ELR (cell line): ENCODE data around the gene KDM2B.
"Not testable (repeated sequence)": the region's sequence is repeated elsewhere in the genome, so short reads cannot be mapped to it uniquely, and the experiment has no call there.

ENCODE experiments used
- DNase-seq: peaks from one replicate; pipeline ENCODE4 v3.0.0-alpha.2; 2015; ENCODE audit warnings: low read depth

Gene KDM2B

DNA sequence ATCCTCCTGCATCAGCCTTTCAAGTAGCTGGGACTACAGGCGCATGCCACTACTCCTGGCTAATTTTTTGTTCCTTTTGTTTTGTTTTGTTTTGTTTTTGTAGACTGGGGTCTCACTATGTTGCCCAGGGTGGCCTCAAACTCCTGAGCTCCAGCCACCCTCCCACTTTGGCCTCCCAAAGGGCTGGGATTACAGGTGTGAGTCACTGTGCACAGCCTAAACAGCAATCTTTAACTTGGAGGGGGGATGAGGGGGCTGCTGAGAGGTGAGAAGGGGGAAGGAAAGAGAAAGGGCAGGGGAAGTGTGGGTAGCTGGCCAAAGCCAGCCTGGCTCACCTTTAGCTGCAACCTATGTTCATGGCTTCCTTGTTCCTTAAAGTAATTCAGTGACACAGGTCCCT is 77.4 kb downstream of the KDM2B start:
- no peak for DNase-seq

DNA sequence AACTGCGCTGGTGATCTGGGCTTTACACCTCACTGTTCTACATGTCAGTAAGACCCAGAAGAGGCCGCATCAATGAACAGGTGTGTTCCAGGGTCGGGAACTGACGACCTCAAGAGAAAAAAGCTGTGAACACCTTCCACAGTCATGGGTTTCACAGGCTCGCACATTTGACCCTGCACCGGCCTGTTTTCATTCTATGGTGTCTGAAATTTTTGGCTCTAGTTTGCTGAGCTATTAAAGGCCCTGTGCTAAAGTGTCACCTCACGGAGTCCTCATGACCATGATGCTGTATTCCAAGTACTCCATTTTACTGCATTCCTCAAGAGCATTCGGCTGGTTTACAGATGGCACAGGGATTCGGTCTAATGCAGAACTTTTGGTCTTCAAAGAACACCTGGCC is 78.9 kb downstream of the KDM2B start:
- no peak for DNase-seq

GRCh38 chr12:121499929-121500793 is 80.7 kb downstream of the KDM2B start:
- peak; percentile 72 for DNase-seq

DNA sequence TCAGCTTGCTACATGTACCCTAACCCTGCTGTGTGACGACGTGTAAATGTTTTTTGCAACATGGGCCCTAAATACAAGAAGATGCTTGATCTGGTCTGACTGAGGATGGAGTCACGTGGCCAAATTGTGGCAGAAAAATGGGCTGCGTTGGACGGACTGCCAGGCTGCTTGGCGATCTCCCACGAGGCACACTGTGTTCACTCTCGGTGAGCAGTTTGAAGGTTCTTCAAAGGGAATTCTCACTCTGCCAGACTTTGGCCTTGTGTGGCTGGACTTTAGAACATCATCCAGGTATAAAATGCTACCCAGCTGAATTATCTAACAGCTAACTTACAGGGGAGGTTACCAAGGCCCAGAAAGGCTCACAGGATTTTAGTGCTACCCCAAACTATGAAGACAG is 85.1 kb downstream of the KDM2B start:
- DNase-seq: no peak

DNA sequence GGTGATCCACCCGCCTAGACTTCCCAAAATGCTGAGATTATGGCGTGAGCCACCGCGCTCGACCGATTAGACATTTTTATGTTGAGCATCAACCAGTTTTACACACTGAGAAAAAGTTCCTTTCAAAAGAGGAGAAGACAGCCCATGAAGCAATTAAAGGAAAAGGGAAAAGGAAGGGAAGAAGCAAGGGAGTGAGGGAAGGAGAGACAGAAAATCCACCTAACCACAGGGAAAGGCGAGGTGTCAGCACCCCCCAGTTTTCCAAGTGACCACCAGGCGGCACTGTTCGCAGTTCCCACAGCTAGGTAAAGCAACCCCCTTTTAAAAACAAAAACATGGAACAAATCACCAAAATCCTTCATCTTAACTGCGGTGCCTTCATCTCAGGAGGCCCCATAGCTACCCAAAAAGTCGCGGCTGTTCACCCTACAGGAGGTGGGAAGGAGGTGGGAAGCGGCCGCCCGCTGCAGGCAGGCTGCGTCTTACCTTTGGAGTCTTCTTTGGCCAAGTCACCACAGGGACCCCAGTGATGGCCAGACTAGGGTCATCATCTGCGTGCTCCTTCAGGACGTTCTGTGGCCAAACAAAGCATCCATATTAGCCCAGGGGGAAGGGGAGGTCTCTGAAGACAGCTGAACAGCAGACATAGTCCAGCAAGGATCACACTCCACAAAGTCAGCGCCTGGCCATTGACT is 86.6 kb downstream of the KDM2B start:
- DNase-seq: peak; percentile 54

GRCh38 chr12:121490401-121491281 is 90.2 kb downstream of the KDM2B start:
- no peak for DNase-seq

GRCh38 chr12:121489874-121490273 is 90.9 kb downstream of the KDM2B start:
- no peak for DNase-seq

- no peak for DNase-seq
Observed at GRCh38 chr12:121484967-121485366, 95.9 kb downstream of the KDM2B start.

DNA sequence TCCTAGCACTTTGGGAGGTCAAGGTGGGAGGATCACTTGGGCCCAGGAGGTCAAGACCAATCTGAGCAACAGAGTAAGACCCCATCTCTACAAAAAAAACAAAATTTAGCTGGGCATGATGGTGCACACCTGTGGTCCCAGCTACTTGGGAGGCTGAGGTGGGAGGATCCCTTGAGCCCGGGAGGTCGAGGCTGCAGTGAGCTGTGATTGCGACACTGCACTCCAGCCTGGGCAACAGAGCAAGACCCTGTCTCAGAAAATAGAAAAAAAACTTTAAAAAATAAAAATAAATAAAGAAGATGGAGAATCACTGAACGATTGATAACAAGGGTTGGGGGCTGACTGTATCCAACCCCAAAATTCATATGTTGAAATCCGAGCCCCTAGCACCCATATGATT is 96.3 kb downstream of the KDM2B start:
- not testable (repeated sequence) for DNase-seq

GRCh38 chr12:121483949-121484348 is 96.9 kb downstream of the KDM2B start:
- no peak for DNase-seq

- no peak for DNase-seq
Observed at GRCh38 chr12:121476477-121476876, 104.3 kb downstream of the KDM2B start.

DNA sequence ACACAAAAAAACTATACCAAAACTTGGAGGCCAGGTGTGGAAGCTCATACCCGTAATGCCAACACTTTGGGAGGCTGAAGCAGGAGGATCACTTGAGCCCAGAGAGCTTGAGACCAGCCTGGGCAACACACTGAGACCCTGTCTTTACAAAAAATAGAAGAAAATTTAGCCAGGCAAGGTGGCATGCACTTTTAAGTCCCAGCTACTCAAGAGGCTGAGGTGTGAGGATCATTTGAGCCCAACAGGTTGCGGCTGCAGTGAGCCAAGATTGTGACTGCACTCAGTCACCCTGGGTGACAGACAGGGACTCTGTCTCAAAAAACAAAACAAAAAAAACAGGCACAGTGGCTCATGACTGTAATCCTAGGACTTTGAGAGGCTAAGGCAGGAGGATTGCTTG is 105.5 kb downstream of the KDM2B start:
- DNase-seq: no peak

DNA sequence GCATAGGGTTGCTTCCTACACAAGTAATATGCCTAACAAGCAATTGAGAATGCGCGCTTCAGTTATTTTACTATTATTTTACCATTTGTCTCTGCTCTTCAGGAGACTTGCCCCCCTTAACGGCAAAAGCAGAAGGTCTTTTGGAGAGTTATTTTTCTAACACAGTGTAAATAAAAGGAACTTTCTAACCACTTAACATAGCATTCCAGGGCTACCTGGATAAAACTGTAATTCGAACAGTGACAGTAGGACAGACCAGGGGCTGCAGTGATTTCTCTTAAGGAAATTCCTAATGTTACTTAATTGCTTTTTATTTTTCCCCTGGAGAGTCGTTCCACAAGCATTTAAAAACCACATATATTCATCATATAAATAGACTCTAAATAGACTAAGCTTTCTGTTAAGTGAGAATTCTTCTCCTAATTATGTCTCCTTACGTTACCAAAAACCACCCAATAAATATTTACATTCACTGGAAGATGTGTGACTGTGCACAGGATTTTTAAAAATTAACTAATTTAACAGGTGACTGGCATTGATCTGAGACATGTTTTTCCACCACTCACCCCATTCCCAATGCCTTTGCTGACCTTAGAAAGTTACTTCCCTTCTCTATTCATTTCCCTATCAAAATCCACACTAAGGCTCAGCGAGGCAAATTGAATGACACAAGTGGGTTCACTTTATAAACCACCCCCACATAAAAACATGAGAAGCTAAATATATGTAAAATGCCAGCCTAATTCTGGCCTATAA is 108.5 kb downstream of the KDM2B start:
- no peak for DNase-seq

GRCh38 chr12:121470751-121471150 is 110.1 kb downstream of the KDM2B start:
- DNase-seq: no peak

- no peak for DNase-seq
Observed at GRCh38 chr12:121468499-121468801, 112.4 kb downstream of the KDM2B start.

GRCh38 chr12:121467638-121468498 is 113.0 kb downstream of the KDM2B start:
- peak; percentile 37 for DNase-seq

GRCh38 chr12:121466794-121467637 is 113.8 kb downstream of the KDM2B start:
- peak; percentile 91 for DNase-seq

DNA sequence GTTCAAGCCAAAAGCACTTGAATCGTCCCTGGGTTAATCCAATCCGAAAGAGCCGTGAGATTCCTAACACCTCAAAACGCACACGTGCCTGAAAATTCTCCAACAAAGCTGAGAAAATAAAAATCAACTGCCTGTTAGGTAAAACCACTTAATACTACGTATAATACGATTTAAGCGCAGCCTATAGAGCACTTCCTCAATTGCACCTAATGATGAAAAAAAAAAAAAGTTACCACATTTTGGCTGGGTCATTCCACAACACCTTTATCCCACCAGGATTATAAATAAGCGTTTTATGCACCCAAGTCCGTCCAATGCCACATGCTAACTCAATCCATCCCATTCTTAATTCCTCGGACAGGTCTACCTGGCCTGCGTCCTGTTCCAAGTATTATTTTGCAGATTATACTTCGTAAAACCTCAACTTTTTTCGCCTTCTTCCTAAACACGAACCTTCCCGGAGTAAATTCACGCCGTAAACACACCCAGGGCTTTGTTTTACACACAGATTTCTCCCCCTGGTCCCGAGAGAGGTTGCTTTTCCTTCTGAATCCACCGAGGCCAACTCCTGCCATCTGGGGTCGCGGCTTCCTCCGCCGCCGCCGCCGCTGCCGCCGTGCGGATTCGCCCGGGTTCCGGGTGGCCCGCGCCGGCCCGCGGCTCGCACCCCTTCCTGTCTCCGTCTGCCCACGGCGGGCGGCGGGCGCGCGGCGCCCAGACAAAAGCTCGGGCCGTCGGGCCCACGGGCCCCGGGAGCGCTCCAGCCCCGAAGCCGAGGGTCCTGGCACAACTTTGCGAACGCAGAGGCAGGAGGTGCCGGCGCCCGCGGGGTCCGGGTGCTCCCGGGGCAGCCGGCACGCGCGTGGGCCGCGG is 114.7 kb downstream of the KDM2B start:
- peak; percentile 54 for DNase-seq

- DNase-seq: no peak
Observed at GRCh38 chr12:121464331-121464730, 116.5 kb downstream of the KDM2B start.
